Bronchial epithelial cell (primary cell): Measurements from ENCODE around the gene MDM4. TPM values are rescaled to one million over a fixed set of nuclear protein-coding genes. Genes with fewer than 3 reads are reported as not detected.

ENCODE experiments used
- DNase-seq: peaks from one replicate; pipeline ENCODE4 v3.0.0-alpha.2; 2010; ENCODE audit warnings: low read depth
- FAIRE-seq: peaks from 2 replicates; lab custom pipeline; 2011; peaks lifted over from hg19 to GRCh38; lab: Jason Lieb, UNC
- H3K27me3 ChIP-seq: 2 replicates; pipeline ENCODE4 v1.5.1; 2011; ENCODE audit warnings: low read length; ENCODE audit not compliant: control insufficient read depth, insufficient read depth
- H3K36me3 ChIP-seq: 2 replicates; pipeline ENCODE4 v1.5.1; 2011; ENCODE audit warnings: low read length; ENCODE audit not compliant: control insufficient read depth, insufficient read depth
- H3K4me3 ChIP-seq: 2 replicates; pipeline ENCODE4 v1.5.1; 2011; ENCODE audit warnings: mild to moderate bottlenecking, low read depth, low read length, control low read depth
- CTCF ChIP-seq: IDR thresholded peaks from 2 replicates; pipeline ENCODE4 v1.5.1; 2011; ENCODE audit warnings: mild to moderate bottlenecking, moderate library complexity, low read length, control low read depth, inconsistent platforms; ENCODE audit not compliant: insufficient read depth, severe bottlenecking
- total RNA-seq: library from RNA; depleted of rRNA; stranded (reverse); fragments of >200 nt; gene quantifications from 2 replicates; pipeline ENCODE4 v1.2.1, GENCODE V29; 2014

Gene MDM4
- total RNA-seq, 1 donor from 2014 or later = 23.4 TPM

GRCh38 chr1:204529371-204529895, 13.2 kb downstream of the MDM4 start:
- FAIRE-seq = no peak
- Histone ChIP-seq H3K4me3 (no peak overlapping the region), H3K27me3 (no peaks in the 10 kb centered on the region), H3K36me3 (peaks cover 20% of the 10 kb centered on the region)
- DNase-seq = no peak
- TF ChIP-seq CTCF = no peak

- H3K36me3 ChIP-seq = peaks cover 19% of the 10 kb centered on the region
- DNase-seq (no peak), FAIRE-seq (no peak)
- no peaks in the 10 kb centered on the region for H3K27me3 ChIP-seq
- no peak for TF ChIP-seq CTCF
- H3K4me3 ChIP-seq = no peak overlapping the region
Measured at GRCh38 chr1:204530932-204531331, 14.7 kb downstream of the MDM4 start.

DNA sequence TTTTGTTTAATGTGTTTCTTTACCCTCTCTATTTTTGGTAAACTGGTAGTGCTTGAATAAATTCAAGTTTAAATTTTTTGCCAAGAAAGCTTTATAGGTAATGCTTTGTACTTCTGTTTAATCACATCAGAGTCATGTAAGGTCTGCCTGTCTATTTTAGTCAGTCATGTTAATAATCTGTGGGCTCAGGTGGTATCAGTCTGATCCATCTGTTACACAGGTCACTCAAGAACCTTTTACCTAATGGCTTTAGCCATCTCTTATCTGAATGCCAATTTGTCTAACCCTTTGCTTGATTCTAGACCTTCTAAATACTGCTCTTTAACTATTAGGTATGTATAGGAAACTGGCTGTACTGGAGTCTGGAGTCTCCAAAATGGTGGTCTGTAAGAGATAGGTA, 16.6 kb downstream of the MDM4 start:
- peaks cover 17% of the 10 kb centered on the region for H3K36me3 ChIP-seq
- no peaks in the 10 kb centered on the region for H3K27me3 ChIP-seq
- TF ChIP-seq CTCF = no peak
- DNase-seq = no peak
- no peak overlapping the region for H3K4me3 ChIP-seq
- FAIRE-seq = no peak

GRCh38 chr1:204541626-204542025, 25.4 kb downstream of the MDM4 start:
- FAIRE-seq (no peak), DNase-seq (no peak)
- no peak for TF ChIP-seq CTCF
- Histone ChIP-seq H3K4me3 (no peak overlapping the region), H3K36me3 (peaks cover 20% of the 10 kb centered on the region), H3K27me3 (no peaks in the 10 kb centered on the region)

DNA sequence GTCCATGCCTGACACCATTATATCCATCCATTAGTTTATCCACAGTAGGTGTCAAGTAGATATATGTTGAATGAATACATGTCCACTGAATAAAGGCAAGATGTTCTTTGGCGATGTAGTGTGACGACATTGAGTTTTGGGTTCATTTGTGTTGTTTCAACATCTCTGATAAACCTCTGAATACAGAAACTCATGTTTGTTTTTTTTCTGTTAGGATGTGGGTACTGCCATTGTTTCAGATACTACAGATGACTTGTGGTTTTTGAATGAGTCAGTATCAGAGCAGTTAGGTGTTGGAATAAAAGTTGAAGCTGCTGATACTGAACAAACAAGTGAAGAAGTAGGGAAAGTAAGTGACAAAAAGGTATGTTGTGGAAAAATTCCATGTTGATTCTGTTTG, 28.1 kb downstream of the MDM4 start:
- FAIRE-seq = no peak
- H3K36me3 ChIP-seq = peaks cover 16% of the 10 kb centered on the region
- peak; percentile 79 for DNase-seq
- H3K4me3 ChIP-seq = no peak overlapping the region
- TF ChIP-seq CTCF = no peak
- H3K27me3 ChIP-seq = no peaks in the 10 kb centered on the region

GRCh38 chr1:204545202-204545601, 29.0 kb downstream of the MDM4 start:
- DNase-seq (peak; percentile 57), FAIRE-seq (no peak)
- Histone ChIP-seq H3K27me3 (no peaks in the 10 kb centered on the region), H3K36me3 (peaks cover 16% of the 10 kb centered on the region), H3K4me3 (no peak overlapping the region)
- TF ChIP-seq CTCF = no peak
